ENCODE measurements around the gene PCSK5. TPM values are rescaled to one million over a fixed set of nuclear protein-coding genes. Genes with fewer than 3 reads are reported as not detected.

The PCSK5 gene
- polyA plus RNA-seq, 3 donors, result 4.8 to 13.0 (median 7.1) TPM

GRCh38 chr9:76114144-76114543 is 223.7 kb downstream of the PCSK5 start:
- Histone ChIP-seq H3K4me1 (ENCODE audit: control insufficient read depth in 1 of 2, insufficient read depth in 2 of 2, low read length in 2 of 2) (no peaks in the 10 kb centered on the region), H3K79me2 (ENCODE audit: insufficient read depth, low read length) (no peaks in the 10 kb centered on the region), H3K27me3 (ENCODE audit: control insufficient read depth in 2 of 2, insufficient read depth in 2 of 2, low read length in 2 of 2) (no peaks in the 10 kb centered on the region), H4K20me1 (ENCODE audit: insufficient read depth, low read length) (no peaks in the 10 kb centered on the region), H2AFZ (ENCODE audit: insufficient read depth, low read depth, low read length, poor library complexity, severe bottlenecking) (no peak overlapping the region), H3K27ac (ENCODE audit: low read depth in 1 of 2, low read length in 2 of 2) (no peak overlapping the region), H3K9me3 (replicated peaks in 1 of 2; ENCODE audit: control insufficient read depth in 1 of 2, insufficient read depth in 1 of 2, low read length in 2 of 2) (no peaks in the 10 kb centered on the region), H3K4me3 (replicated peaks in 1 of 3; ENCODE audit: low read depth in 2 of 3, low read length in 3 of 3) (no peak overlapping the region), H3K36me3 (replicated peaks in 1 of 2; ENCODE audit: control insufficient read depth in 1 of 2, insufficient read depth in 2 of 2, low read length in 2 of 2) (peaks cover 0 to 21% of the 10 kb centered on the region in 2 donors), H3K9ac (ENCODE audit: insufficient read depth, low read length, poor library complexity, severe bottlenecking) (no peak overlapping the region), H3K4me2 (replicated peaks; ENCODE audit: extremely low read depth, low read length, poor library complexity, severe bottlenecking) (no peak overlapping the region)
- intact Hi-C loops (cut with micrococcal nuclease), result no loop called here
- H3K9me3 Mint-ChIP-seq, result no peaks in the 10 kb centered on the region
- WGBS (ENCODE audit: insufficient coverage), result no CpG with 5 or more reads among the region's 3 CpGs
- H3K36me3 Mint-ChIP-seq, result peaks cover 28 to 29% of the 10 kb centered on the region in 2 donors
- no peaks in the 10 kb centered on the region for H3K27me3 Mint-ChIP-seq (ENCODE audit: low read depth in 3 of 3)
- no peak for DNase-seq
- H3K4me3 Mint-ChIP-seq, result no peak overlapping the region
- H3K4me1 Mint-ChIP-seq, result peaks cover 10% of the 10 kb centered on the region
- no peak for TF ChIP-seq CTCF (IDR thresholded peaks at IDR 0.05)
- H3K27ac Mint-ChIP-seq, result peak overlapping the region in 1 of 7 donors; percentile 4

GRCh38 chr9:76115396-76115795 is 224.9 kb downstream of the PCSK5 start:
- no peak for DNase-seq
- Mint-ChIP-seq H3K9me3 (no peaks in the 10 kb centered on the region), H3K4me3 (no peak overlapping the region), H3K36me3 (peaks cover 19 to 21% of the 10 kb centered on the region in 2 donors), H3K4me1 (peaks cover 10% of the 10 kb centered on the region), H3K27ac (no peak overlapping the region), H3K27me3 (ENCODE audit: low read depth in 3 of 3) (no peaks in the 10 kb centered on the region)
- intact Hi-C loops (cut with micrococcal nuclease), result no loop called here
- TF ChIP-seq CTCF (IDR thresholded peaks at IDR 0.05), result no peak
- H3K9ac ChIP-seq (ENCODE audit: insufficient read depth, low read length, poor library complexity, severe bottlenecking), result no peak overlapping the region
- no peaks in the 10 kb centered on the region for H3K4me1 ChIP-seq (ENCODE audit: control insufficient read depth in 1 of 2, insufficient read depth in 2 of 2, low read length in 2 of 2)
- H4K20me1 ChIP-seq (ENCODE audit: insufficient read depth, low read length), result no peaks in the 10 kb centered on the region
- WGBS (ENCODE audit: insufficient coverage), result no CpG with 5 or more reads among the region's 2 CpGs
- H3K79me2 ChIP-seq (ENCODE audit: insufficient read depth, low read length), result no peaks in the 10 kb centered on the region
- H3K27me3 ChIP-seq (ENCODE audit: control insufficient read depth in 2 of 2, insufficient read depth in 2 of 2, low read length in 2 of 2), result no peaks in the 10 kb centered on the region
- H3K36me3 ChIP-seq (replicated peaks in 1 of 2; ENCODE audit: control insufficient read depth in 1 of 2, insufficient read depth in 2 of 2, low read length in 2 of 2), result peaks cover 0 to 12% of the 10 kb centered on the region in 2 donors
- H3K27ac ChIP-seq (ENCODE audit: low read depth in 1 of 2, low read length in 2 of 2), result no peak overlapping the region
- no peak overlapping the region for H3K4me3 ChIP-seq (replicated peaks in 1 of 3; ENCODE audit: low read depth in 2 of 3, low read length in 3 of 3)
- H2AFZ ChIP-seq (ENCODE audit: insufficient read depth, low read depth, low read length, poor library complexity, severe bottlenecking), result no peak overlapping the region
- H3K9me3 ChIP-seq (replicated peaks in 1 of 2; ENCODE audit: control insufficient read depth in 1 of 2, insufficient read depth in 1 of 2, low read length in 2 of 2), result no peaks in the 10 kb centered on the region
- H3K4me2 ChIP-seq (replicated peaks; ENCODE audit: extremely low read depth, low read length, poor library complexity, severe bottlenecking), result no peak overlapping the region
